Type B pancreatic cell (in vitro differentiated cells): ENCODE data around the gene RSBN1L. TPM values are rescaled to one million over a fixed set of nuclear protein-coding genes. Genes with fewer than 3 reads are reported as not detected.

Experiments
- DNase-seq: peaks from one replicate; pipeline ENCODE4 v3.0.0; 2021; ENCODE audit warnings: mixed read lengths; ENCODE audit not compliant: unreplicated experiment; ENCODE audit errors: extremely low spot score
- H3K27ac Mint-ChIP-seq: 2 replicates; pipeline ENCODE4 v1.8.0; 2021; ENCODE audit warnings: mild to moderate bottlenecking, mixed read lengths
- H3K27me3 Mint-ChIP-seq: 2 replicates; pipeline ENCODE4 v1.8.0; 2021; ENCODE audit warnings: mixed read lengths
- H3K36me3 Mint-ChIP-seq: 2 replicates; pipeline ENCODE4 v1.8.0; 2021; ENCODE audit warnings: mixed read lengths
- H3K4me1 Mint-ChIP-seq: one replicate; pipeline ENCODE4 v1.8.0; 2021; ENCODE audit warnings: mixed read lengths; ENCODE audit not compliant: unreplicated experiment
- H3K4me3 Mint-ChIP-seq: 2 replicates; pipeline ENCODE4 v1.8.0; 2021; ENCODE audit warnings: mild to moderate bottlenecking, mixed read lengths
- H3K9me3 Mint-ChIP-seq: 2 replicates; pipeline ENCODE4 v1.8.0; 2021; ENCODE audit warnings: mixed read lengths
- total RNA-seq: library from RNA; stranded (reverse); gene quantifications from 2 replicates; pipeline ENCODE4 v1.2.1, GENCODE V29; 2021; ENCODE audit warnings: low replicate concordance
- TF ChIP-seq, protein P1 (sequence below): fragments of 200-600 bp; sonication (generic); conservative IDR thresholded peaks from 2 replicates; pipeline ENCODE4 v1.5.0; 2021; ENCODE audit warnings: antibody characterized with exemption, mild to moderate bottlenecking

The RSBN1L gene
- total RNA-seq, 1 donor from 2014 or later = 20.4 TPM

GRCh38 chr7:77765906-77766800 is 69.9 kb downstream of the RSBN1L start:
- Mint-ChIP-seq H3K27me3 (no peaks in the 10 kb centered on the region), H3K9me3 (no peaks in the 10 kb centered on the region)

GRCh38 chr7:77766801-77767605 is 70.7 kb downstream of the RSBN1L start:
- no peaks in the 10 kb centered on the region for H3K9me3 Mint-ChIP-seq
- no peak overlapping the region for H3K27ac Mint-ChIP-seq
- H3K4me1 Mint-ChIP-seq = no peaks in the 10 kb centered on the region
- no peak overlapping the region for H3K4me3 Mint-ChIP-seq
- H3K27me3 Mint-ChIP-seq = no peaks in the 10 kb centered on the region
- no peak for DNase-seq
- peaks cover 8% of the 10 kb centered on the region for H3K36me3 Mint-ChIP-seq
- TF ChIP-seq, protein P1, sequence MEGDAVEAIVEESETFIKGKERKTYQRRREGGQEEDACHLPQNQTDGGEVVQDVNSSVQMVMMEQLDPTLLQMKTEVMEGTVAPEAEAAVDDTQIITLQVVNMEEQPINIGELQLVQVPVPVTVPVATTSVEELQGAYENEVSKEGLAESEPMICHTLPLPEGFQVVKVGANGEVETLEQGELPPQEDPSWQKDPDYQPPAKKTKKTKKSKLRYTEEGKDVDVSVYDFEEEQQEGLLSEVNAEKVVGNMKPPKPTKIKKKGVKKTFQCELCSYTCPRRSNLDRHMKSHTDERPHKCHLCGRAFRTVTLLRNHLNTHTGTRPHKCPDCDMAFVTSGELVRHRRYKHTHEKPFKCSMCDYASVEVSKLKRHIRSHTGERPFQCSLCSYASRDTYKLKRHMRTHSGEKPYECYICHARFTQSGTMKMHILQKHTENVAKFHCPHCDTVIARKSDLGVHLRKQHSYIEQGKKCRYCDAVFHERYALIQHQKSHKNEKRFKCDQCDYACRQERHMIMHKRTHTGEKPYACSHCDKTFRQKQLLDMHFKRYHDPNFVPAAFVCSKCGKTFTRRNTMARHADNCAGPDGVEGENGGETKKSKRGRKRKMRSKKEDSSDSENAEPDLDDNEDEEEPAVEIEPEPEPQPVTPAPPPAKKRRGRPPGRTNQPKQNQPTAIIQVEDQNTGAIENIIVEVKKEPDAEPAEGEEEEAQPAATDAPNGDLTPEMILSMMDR = no peak

More at GRCh38 chr7:77765906-77766800, 69.9 kb downstream of the RSBN1L start:
- no peak for DNase-seq
- TF ChIP-seq, protein P1 = no peak
- no peak overlapping the region for H3K4me3 Mint-ChIP-seq
- peak overlapping the region; percentile 8 for H3K27ac Mint-ChIP-seq
- peaks cover 8% of the 10 kb centered on the region for H3K36me3 Mint-ChIP-seq
- no peaks in the 10 kb centered on the region for H3K4me1 Mint-ChIP-seq

DNA sequence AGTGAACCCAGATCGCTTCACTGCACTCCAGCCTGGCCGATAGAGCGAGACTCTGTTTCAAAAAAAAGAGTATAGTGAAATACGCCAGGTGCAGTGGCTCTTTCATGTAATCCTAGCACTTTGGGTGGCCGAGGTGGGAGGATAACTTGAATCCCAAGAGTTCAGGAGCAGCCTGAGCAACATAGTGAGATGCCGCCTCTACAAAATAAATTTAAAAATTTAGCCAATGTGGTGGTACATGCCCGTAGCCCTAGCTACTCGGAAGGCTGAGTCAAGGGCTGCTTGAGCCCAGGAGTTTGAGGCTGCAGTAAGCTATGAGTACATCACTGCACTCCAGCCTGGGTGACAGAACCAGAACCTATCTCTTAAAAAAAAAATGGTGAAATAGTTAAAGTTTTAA is 74.1 kb downstream of the RSBN1L start:
- no peaks in the 10 kb centered on the region for H3K27me3 Mint-ChIP-seq
- no peak overlapping the region for H3K27ac Mint-ChIP-seq
- no peak overlapping the region for H3K4me3 Mint-ChIP-seq
- TF ChIP-seq, protein P1 = no peak
- no peak for DNase-seq
- no peaks in the 10 kb centered on the region for H3K4me1 Mint-ChIP-seq
- H3K9me3 Mint-ChIP-seq = no peaks in the 10 kb centered on the region
- peaks cover 23% of the 10 kb centered on the region for H3K36me3 Mint-ChIP-seq

- no peak for DNase-seq
- TF ChIP-seq, protein P1 = no peak
- Mint-ChIP-seq H3K36me3 (peaks cover 36% of the 10 kb centered on the region), H3K9me3 (peaks cover 5% of the 10 kb centered on the region), H3K27me3 (no peaks in the 10 kb centered on the region), H3K27ac (no peak overlapping the region), H3K4me1 (no peaks in the 10 kb centered on the region), H3K4me3 (no peak overlapping the region)
These were observed 75.6 kb downstream of the RSBN1L start for GRCh38 chr7:77771901-77772300.

DNA sequence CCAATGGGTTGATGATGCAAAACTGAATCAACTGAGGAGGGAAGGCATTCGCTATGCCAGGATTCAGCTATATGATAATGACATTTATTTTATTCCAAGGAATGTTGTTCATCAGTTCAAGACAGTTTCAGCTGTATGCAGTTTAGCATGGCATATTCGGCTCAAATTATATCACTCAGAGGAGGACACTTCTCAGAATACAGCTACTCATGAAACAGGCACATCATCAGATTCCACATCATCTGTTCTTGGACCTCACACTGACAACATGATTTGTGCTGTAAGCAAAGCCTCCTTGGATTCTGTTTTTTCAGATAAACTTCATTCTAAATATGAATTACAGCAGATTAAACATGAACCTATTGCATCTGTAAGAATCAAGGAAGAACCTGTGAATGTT is 82.3 kb downstream of the RSBN1L start:
- TF ChIP-seq, protein P1 = no peak
- Mint-ChIP-seq H3K4me3 (no peak overlapping the region), H3K4me1 (peaks cover 5% of the 10 kb centered on the region), H3K27me3 (no peaks in the 10 kb centered on the region), H3K27ac (no peak overlapping the region), H3K36me3 (peaks cover 46% of the 10 kb centered on the region), H3K9me3 (peaks cover 5% of the 10 kb centered on the region)
- no peak for DNase-seq
